Measurements from ENCODE around the gene POLD2. TPM values are rescaled to one million over a fixed set of nuclear protein-coding genes. Genes with fewer than 3 reads are reported as not detected.

The POLD2 gene
- total and polyA plus RNA-seq, 2 experiments from 2014 or later = 100 to 164 TPM

DNA sequence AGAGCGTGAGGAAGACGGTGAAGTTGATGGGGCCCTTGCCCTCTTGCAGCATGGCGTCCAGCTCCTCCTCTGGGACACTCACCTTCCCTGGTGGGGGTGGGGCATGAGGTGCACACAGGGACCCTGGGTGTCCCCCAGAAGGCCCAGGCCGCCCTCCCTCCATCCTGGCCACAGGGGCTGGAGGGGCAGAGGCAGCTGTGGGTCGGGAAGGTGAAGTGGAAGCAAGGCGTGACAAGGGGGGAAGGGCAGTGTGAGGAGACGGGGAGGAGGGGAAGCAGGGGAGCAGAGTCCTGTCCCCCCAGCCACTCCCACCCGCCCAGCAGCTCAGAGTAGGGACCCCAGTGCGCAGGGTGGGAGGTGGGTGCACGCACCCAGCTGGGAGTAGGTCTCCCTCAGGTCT lies 17.0 kb upstream of the POLD2 start:
- no peaks in the 10 kb centered on the region for H4K20me1 ChIP-seq (ENCODE audit: insufficient read depth)
- 67 to 80% methylated on average over 5 to 10 of the region's 10 CpGs for WGBS, 2 experiments (ENCODE audit: low coverage in 1 of 2, low lambda C conversion rate in 2 of 2, missing lambda C conversion rate in 2 of 2)
- no peaks in the 10 kb centered on the region for H3K4me1 ChIP-seq (ENCODE audit: insufficient read depth)
- no peak overlapping the region for H3K9ac ChIP-seq
- no peaks in the 10 kb centered on the region for H3K27me3 ChIP-seq (replicated peaks; ENCODE audit: insufficient read depth)
- no peak for DNase-seq
- no peaks in the 10 kb centered on the region for H3K9me3 ChIP-seq (ENCODE audit: low read depth)
- H3F3A ChIP-seq (ENCODE audit: insufficient read depth) = 0 out of 2 replicates have a peak, but pooled peaks cover 11% of the 10 kb centered on the region
- no peaks in the 10 kb centered on the region for H3K36me3 ChIP-seq (ENCODE audit: low read depth)
- no peak overlapping the region for H3K4me2 ChIP-seq (ENCODE audit: unreplicated experiment)
- no peak overlapping the region for H2AFZ ChIP-seq
- H3K4me3 ChIP-seq = no peak overlapping the region
- in situ Hi-C loops (cut with MboI) = no loop called here
- no peaks in the 10 kb centered on the region for H3K79me2 ChIP-seq (ENCODE audit: insufficient read depth)
- H3K27ac ChIP-seq = no peak overlapping the region
- no peaks in the 10 kb centered on the region for H3K9me2 ChIP-seq (ENCODE audit: insufficient read depth)
- TF ChIP-seq EZH2 (IDR thresholded peaks at IDR 0.05; ENCODE audit: insufficient read depth, poor library complexity, severe bottlenecking) = no peak
- TF ChIP-seq EZH2phosphoT487 (IDR thresholded peaks at IDR 0.05; ENCODE audit: insufficient read depth, low read depth) = no peak

DNA sequence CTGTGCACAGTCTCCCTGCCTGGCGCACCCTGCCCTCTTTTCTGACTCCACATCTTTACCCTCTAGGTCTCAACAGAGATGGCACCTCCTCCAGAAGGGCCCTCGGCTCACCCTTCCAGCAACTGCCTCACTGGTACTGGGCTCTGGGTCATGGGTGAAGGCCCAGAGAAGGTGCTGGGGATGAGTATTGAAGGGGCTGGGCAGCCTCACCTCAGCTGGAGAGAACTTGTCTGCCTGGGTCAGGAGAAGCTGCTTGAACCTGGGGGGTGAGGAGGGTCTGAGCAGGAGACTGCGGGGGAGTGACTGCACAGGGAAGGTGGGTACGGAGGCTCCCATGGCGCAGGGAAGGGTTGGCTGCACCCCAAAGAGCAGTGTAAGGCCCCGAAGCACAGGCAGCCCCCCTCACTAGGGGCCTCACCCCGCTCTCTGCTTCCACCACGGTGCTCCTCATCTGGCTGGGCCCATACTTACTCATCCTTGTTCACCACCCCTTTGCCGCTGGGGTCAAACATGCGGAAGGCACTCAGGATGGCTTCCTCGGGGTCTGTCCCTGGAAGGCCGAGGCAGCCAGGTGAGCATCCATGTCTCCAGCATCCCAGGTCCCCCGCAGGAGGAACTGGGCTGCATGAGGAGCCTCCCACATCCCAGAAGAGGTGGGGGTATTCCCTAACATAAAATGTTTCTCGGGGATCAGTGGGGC lies 16.1 kb upstream of the POLD2 start:
- Histone ChIP-seq H3K4me1 (ENCODE audit: insufficient read depth) (no peaks in the 10 kb centered on the region), H3F3A (ENCODE audit: insufficient read depth) (0 out of 2 replicates have a peak, but pooled peaks cover 11% of the 10 kb centered on the region), H3K27me3 (replicated peaks; ENCODE audit: insufficient read depth) (no peaks in the 10 kb centered on the region), H3K9me2 (ENCODE audit: insufficient read depth) (no peaks in the 10 kb centered on the region), H3K27ac (no peak overlapping the region), H3K9me3 (ENCODE audit: low read depth) (no peaks in the 10 kb centered on the region), H3K4me3 (no peak overlapping the region), H3K9ac (no peak overlapping the region), H4K20me1 (ENCODE audit: insufficient read depth) (no peaks in the 10 kb centered on the region), H3K4me2 (ENCODE audit: unreplicated experiment) (no peak overlapping the region), H3K79me2 (ENCODE audit: insufficient read depth) (no peaks in the 10 kb centered on the region), H2AFZ (no peak overlapping the region), H3K36me3 (ENCODE audit: low read depth) (no peaks in the 10 kb centered on the region)
- WGBS, 2 experiments (ENCODE audit: low coverage in 1 of 2, low lambda C conversion rate in 2 of 2, missing lambda C conversion rate in 2 of 2) = 79 to 82% methylated on average over 14 of the region's 14 CpGs
- no peak for TF ChIP-seq EZH2 (IDR thresholded peaks at IDR 0.05; ENCODE audit: insufficient read depth, poor library complexity, severe bottlenecking)
- TF ChIP-seq EZH2phosphoT487 (IDR thresholded peaks at IDR 0.05; ENCODE audit: insufficient read depth, low read depth) = no peak
- DNase-seq = no peak
- in situ Hi-C loops (cut with MboI) = loop anchor here (5.0 kb wide), 1 partner anchor 52 kb away; no protein-coding TSS in a partner anchor

DNA sequence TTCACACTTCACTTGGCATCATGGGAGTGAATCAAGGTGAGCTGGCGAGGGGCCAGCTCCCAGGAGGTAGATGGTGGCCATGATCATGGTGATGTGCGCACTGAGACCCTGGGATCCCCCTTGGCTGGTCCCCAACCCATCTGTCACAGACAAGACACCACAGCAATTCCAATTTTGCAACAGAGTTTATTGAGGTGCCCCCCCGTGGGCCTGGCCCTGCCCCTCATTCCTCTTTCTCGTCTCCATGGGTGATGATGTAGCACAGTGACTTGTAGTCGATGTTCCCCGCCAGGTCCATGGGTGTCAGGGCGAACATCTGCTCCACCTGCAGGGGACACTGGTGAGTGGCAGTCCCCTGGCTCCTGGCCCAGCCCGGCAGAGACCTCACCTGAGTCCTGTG lies 15.3 kb upstream of the POLD2 start:
- H3K4me3 ChIP-seq = no peak overlapping the region
- in situ Hi-C loops (cut with MboI) = loop anchor here (5.0 kb wide), 1 partner anchor 51 kb away; no protein-coding TSS in a partner anchor
- TF ChIP-seq EZH2 (IDR thresholded peaks at IDR 0.05; ENCODE audit: insufficient read depth, poor library complexity, severe bottlenecking) (no peak), EZH2phosphoT487 (IDR thresholded peaks at IDR 0.05; ENCODE audit: insufficient read depth, low read depth) (no peak)
- H3K4me1 ChIP-seq (ENCODE audit: insufficient read depth) = no peaks in the 10 kb centered on the region
- H3K36me3 ChIP-seq (ENCODE audit: low read depth) = no peaks in the 10 kb centered on the region
- H3K4me2 ChIP-seq (ENCODE audit: unreplicated experiment) = no peak overlapping the region
- H3K27me3 ChIP-seq (replicated peaks; ENCODE audit: insufficient read depth) = no peaks in the 10 kb centered on the region
- DNase-seq = no peak
- H3K79me2 ChIP-seq (ENCODE audit: insufficient read depth) = no peaks in the 10 kb centered on the region
- WGBS, 2 experiments (ENCODE audit: low coverage in 1 of 2, low lambda C conversion rate in 2 of 2, missing lambda C conversion rate in 2 of 2) = 71 to 75% methylated on average over 7 to 8 of the region's 8 CpGs
- H3K27ac ChIP-seq = no peak overlapping the region
- no peaks in the 10 kb centered on the region for H3K9me3 ChIP-seq (ENCODE audit: low read depth)
- H2AFZ ChIP-seq = no peak overlapping the region
- 0 out of 2 replicates have a peak, but pooled peaks cover 6% of the 10 kb centered on the region for H3F3A ChIP-seq (ENCODE audit: insufficient read depth)
- H3K9ac ChIP-seq = no peak overlapping the region
- no peaks in the 10 kb centered on the region for H4K20me1 ChIP-seq (ENCODE audit: insufficient read depth)
- H3K9me2 ChIP-seq (ENCODE audit: insufficient read depth) = no peaks in the 10 kb centered on the region

DNA sequence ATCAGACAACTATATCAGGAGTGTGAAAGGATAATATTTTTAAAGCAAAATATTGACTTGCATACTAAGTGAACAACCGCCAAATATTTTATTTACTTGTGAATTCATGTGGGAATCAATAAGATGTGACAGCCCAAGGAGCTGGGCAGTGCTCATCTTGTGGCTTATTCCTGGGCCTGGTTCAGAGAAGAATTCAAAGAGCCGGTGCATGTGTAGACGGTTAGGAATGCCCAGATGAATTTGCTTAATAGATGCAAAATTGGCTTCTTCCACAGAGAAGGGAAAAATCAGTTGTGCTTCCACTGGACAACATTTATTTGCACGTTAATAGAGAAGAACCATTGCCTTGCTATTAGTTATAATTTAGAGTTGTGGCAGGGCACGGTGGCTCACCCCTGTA lies 13.4 kb upstream of the POLD2 start:
- H3K9ac ChIP-seq = no peak overlapping the region
- no peaks in the 10 kb centered on the region for H3K27me3 ChIP-seq (replicated peaks; ENCODE audit: insufficient read depth)
- peak; percentile 23 for DNase-seq
- no peaks in the 10 kb centered on the region for H3K9me3 ChIP-seq (ENCODE audit: low read depth)
- in situ Hi-C loops (cut with MboI) = loop anchor here (5.0 kb wide), 1 partner anchor 49 kb away; no protein-coding TSS in a partner anchor
- H3F3A ChIP-seq (ENCODE audit: insufficient read depth) = no peaks in the 10 kb centered on the region
- H3K4me1 ChIP-seq (ENCODE audit: insufficient read depth) = peaks cover 9% of the 10 kb centered on the region; the same call in 1 of the 2 replicates
- H2AFZ ChIP-seq = no peak overlapping the region
- H3K4me2 ChIP-seq (ENCODE audit: unreplicated experiment) = no peak overlapping the region
- 55 to 59% methylated on average over 5 of the region's 5 CpGs for WGBS, 2 experiments (ENCODE audit: low coverage in 1 of 2, low lambda C conversion rate in 2 of 2, missing lambda C conversion rate in 2 of 2)
- no peaks in the 10 kb centered on the region for H4K20me1 ChIP-seq (ENCODE audit: insufficient read depth)
- no peaks in the 10 kb centered on the region for H3K79me2 ChIP-seq (ENCODE audit: insufficient read depth)
- H3K27ac ChIP-seq = no peak overlapping the region
- no peak overlapping the region for H3K4me3 ChIP-seq
- TF ChIP-seq EZH2phosphoT487 (IDR thresholded peaks at IDR 0.05; ENCODE audit: insufficient read depth, low read depth) = no peak
- TF ChIP-seq EZH2 (IDR thresholded peaks at IDR 0.05; ENCODE audit: insufficient read depth, poor library complexity, severe bottlenecking) = no peak
- H3K36me3 ChIP-seq (ENCODE audit: low read depth) = no peaks in the 10 kb centered on the region
- no peaks in the 10 kb centered on the region for H3K9me2 ChIP-seq (ENCODE audit: insufficient read depth)

Measured in GM23248 (cell line).